Ovary (tissue), 9 donors: ENCODE results near the gene RETREG2. TPM values are rescaled to one million over a fixed set of nuclear protein-coding genes. Genes with fewer than 3 reads are reported as not detected.

Experiments used
- DNase-seq, 5 donors: peaks; one replicate each; pipeline ENCODE4 v3.0.0-alpha.2; 2019 to 2020
- H3K27ac ChIP-seq, 2 donors: fragments of 200-600 bp; one replicate each; pipeline versions ENCODE4 v1.5.1 to v1.8.0; 2019 to 2022
- H3K27me3 ChIP-seq: fragments of 200-600 bp; one replicate; pipeline ENCODE4 v1.8.0; 2022
- H3K36me3 ChIP-seq: fragments of 200-600 bp; sonication (generic); one replicate; pipeline ENCODE4 v1.5.1; 2019
- H3K4me1 ChIP-seq: one replicate; pipeline ENCODE4 v1.8.1; 2013; ENCODE audit warnings: mild to moderate bottlenecking, moderate library complexity; ENCODE audit not compliant: insufficient read depth
- H3K4me3 ChIP-seq: fragments of 200-600 bp; sonication (generic); one replicate; pipeline ENCODE4 v1.5.1; 2017
- H3K9me3 ChIP-seq, 2 donors: fragments of 200-600 bp in 1 of 2; sonication (generic) in 1 of 2; one replicate each; pipeline versions ENCODE4 v1.5.1 to v1.8.1; 2013 to 2019; ENCODE audit warnings: mild to moderate bottlenecking in 1 of 2, moderate library complexity in 1 of 2
- EP300 ChIP-seq: sonication (generic); formaldehyde crosslinking; IDR thresholded peaks from one replicate; pipeline ENCODE4 v1.6.1; 2017; ENCODE audit warnings: antibody characterized with exemption
- POLR2A ChIP-seq: fragments of 450-650 bp; IDR thresholded peaks from one replicate; pipeline ENCODE4 v1.6.1; 2017; ENCODE audit warnings: antibody characterized with exemption, mild to moderate bottlenecking, moderate library complexity
- WGBS, 3 donors: extraction: QIAGEN DNeasy Blood & Tissue Kit in 1 of 3; methylation state at CpG; one replicate each; pipeline versions ENCODE4 v1.1.5 to v1.1.7; 2013 to 2017; 5-methylcytosine and 5-hydroxymethylcytosine counted together
- intact Hi-C, 4 donors: fragments of 100-400 bp; cut with DNase I; formaldehyde crosslinking; loops; one replicate each; pipeline versions ENCODE4 v1.11.0 to v1.15.1; 2022 to 2023
- polyA plus RNA-seq, 2 donors: library from polyadenylated mRNA; stranded (reverse); fragments of 200-250 nt in 1 of 2; fragments of 350-450 nt in 1 of 2; fragmentation: Illumina TruSeq in 1 of 2; extraction: RNeasy Lipid Tissue Mini Kit (QIAGEN cat#74804) in 1 of 2; gene quantifications; one replicate each; pipeline ENCODE4 v1.2.3, GENCODE V29; 2013 to 2014
- total RNA-seq, 7 donors: library from RNA; depleted of rRNA in 2 of 7; stranded (reverse); fragments of >200 nt in 2 of 7; fragmentation: NEBNext Ultra II Directional in 3 of 7; extraction: Animal tissue kit (Norgen Biotek cat#: 25700) in 3 of 7; gene quantifications; one replicate each; pipeline versions ENCODE4 v1.1.0 to v1.2.4, GENCODE V29; 2016 to 2023
- TF ChIP-seq, protein P1 (sequence below), 3 donors: fragments of 450-650 bp in 2 of 3; fragments of 200-600 bp in 1 of 3; IDR thresholded peaks; one replicate each; pipeline versions ENCODE4 v1.5.1 to v1.8.0; 2016 to 2022; ENCODE audit warnings: antibody characterized with exemption in 3 of 3, mild to moderate bottlenecking in 1 of 3
- donor health status: DM: no; HTN: no; CAD: no; lungs with moderate emphysema.
- donor health status: DM: no; HTN: no; CAD: no.
- donor health status: Bipolar disorder and iron deficiency.
- donor health status: DM: yes; HTN: yes; CAD: no.
- donor health status: DM: no; HTN: no; CAD: no.
- donor health status: DM: yes; HTN: yes; CAD: no.

RETREG2 gene
- total and polyA plus RNA-seq, 9 donors, result 40.9 to 110 (median 95.6) TPM

DNA sequence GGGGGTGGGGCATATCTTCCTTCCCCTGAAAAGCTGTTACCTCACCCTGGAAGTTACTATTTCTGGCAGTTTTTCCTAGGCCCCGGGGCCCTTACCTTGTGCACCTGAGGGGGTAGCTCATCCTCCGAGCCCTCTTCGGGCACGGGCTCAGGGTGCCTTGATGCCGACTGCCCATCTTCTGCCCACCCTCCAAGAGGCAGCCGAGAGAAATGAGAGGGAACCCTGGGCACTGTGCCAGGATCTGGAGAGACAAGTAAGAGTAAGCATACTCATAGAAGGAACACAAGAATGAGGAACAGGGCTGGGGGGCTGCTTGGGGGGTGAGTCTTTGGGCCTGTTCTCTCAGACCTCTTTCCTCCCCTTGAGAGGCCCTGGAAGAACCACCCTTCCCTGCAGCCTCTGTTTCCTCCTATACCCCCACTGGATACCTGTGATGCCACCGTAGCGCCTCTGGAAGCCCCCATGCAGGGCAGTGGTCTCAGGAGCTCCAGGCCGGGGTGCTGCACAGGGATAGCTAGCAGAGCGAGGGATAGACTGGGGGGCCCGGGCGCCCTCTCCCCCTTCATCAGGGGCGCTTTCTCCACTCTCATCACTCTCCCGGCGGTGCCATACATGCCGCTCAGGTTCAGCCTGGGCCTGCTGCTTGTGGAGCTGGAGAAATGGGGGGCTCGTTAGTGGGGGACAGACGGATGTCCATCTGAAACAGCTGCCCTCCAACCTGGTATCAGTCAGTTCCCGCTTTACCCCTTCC, 42.8 kb downstream of the RETREG2 start:
- peak in 3 of 5 donors; percentile 42 to 58 (median 51) for DNase-seq

DNA sequence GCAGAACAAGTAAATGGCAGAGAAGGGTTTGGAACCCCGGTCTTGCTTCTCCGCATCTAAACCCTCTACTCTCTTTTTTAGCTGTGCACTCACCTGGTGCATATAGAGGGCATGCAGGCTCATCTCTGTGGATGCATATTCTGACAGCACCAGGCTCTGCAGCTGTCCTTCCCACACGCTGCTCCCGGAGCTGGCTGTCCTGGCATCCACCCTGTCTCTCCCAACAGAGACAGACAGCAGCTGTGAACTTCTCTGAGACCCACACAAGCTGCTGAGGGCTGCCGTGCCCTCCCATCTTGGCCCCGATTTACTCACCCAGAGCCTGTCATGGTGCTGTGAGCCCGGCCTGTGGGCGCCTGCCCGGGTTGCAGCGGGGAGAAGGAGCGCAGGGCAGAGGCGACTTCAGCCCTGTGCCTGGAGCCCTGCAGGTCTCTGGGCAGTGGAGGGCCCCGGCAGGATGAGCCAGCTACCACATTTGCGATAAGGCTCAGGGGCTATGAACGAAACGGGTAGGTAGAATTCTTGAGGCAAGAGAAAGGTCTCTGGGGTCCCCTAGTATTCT, 44.0 kb downstream of the RETREG2 start:
- no peaks in the 10 kb centered on the region for H3K36me3 ChIP-seq

More for the DNA sequence above, 42.8 kb downstream of the RETREG2 start:
- no peaks in the 10 kb centered on the region for H3K36me3 ChIP-seq
- WGBS, 3 donors, result 85 to 90% (median 86%) methylated on average over 19 of the region's 19 CpGs
- TF ChIP-seq EP300, result no peak
- TF ChIP-seq, protein P1, sequence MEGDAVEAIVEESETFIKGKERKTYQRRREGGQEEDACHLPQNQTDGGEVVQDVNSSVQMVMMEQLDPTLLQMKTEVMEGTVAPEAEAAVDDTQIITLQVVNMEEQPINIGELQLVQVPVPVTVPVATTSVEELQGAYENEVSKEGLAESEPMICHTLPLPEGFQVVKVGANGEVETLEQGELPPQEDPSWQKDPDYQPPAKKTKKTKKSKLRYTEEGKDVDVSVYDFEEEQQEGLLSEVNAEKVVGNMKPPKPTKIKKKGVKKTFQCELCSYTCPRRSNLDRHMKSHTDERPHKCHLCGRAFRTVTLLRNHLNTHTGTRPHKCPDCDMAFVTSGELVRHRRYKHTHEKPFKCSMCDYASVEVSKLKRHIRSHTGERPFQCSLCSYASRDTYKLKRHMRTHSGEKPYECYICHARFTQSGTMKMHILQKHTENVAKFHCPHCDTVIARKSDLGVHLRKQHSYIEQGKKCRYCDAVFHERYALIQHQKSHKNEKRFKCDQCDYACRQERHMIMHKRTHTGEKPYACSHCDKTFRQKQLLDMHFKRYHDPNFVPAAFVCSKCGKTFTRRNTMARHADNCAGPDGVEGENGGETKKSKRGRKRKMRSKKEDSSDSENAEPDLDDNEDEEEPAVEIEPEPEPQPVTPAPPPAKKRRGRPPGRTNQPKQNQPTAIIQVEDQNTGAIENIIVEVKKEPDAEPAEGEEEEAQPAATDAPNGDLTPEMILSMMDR (IDR thresholded peaks at IDR 0.05), result no peak
- no peak for TF ChIP-seq POLR2A
- no peak overlapping the region for H3K27ac ChIP-seq
- intact Hi-C loops, result no loop called here
- H3K4me3 ChIP-seq, result no peak overlapping the region
- H3K27me3 ChIP-seq, result no peaks in the 10 kb centered on the region
- no peaks in the 10 kb centered on the region for H3K9me3 ChIP-seq
- H3K4me1 ChIP-seq, result peaks cover 2% of the 10 kb centered on the region

DNA sequence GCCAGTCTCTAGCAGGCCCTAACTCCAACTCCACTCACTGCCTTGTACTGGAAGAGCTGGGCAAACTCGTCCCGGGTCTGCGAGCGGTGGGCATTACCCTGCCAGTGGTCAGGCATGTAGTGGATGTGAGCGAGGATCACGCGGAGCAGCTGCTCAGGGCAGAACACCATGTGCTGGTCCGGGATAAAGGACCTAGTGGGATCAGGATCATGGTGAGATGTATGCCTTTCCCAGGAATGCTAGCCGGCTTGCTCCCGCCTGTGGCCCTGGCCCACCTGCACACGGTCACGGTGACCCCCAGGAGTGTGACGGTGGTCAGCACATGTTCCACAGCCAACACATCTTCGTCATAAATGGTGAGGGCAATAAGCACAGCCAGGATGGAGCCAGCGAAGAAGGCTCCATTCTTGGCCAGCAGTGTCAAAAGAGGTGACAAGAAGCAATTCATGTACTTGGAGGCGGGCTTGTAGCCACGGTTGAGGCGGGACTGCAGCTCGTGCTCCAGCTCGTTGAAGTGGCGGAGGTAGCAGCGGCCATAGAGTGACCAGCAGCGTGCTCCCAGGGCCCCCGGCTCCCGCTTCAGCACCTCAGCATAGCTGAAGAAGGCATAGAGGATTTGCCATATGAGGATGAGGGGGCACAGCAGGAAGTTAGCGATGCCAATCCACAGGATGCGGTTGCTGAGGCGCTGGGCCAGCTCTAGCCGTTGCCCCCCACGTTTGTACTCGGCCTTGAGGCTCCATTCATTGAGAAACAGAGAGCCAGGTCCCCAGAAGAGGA, 45.9 kb downstream of the RETREG2 start:
- no peak overlapping the region for H3K27ac ChIP-seq
- no peaks in the 10 kb centered on the region for H3K27me3 ChIP-seq
- H3K4me3 ChIP-seq, result no peak overlapping the region
- peaks cover 10% of the 10 kb centered on the region for H3K4me1 ChIP-seq
- no peaks in the 10 kb centered on the region for H3K9me3 ChIP-seq
- no peaks in the 10 kb centered on the region for H3K36me3 ChIP-seq
- no peak for TF ChIP-seq EP300
- TF ChIP-seq, protein P1 (IDR thresholded peaks at IDR 0.05), result no peak
- TF ChIP-seq POLR2A, result no peak
- 88 to 91% (median 90%) methylated on average over 30 to 31 of the region's 31 CpGs for WGBS, 3 donors
- DNase-seq, result no peak
- intact Hi-C loops, result no loop called here

More for the DNA sequence above, 44.0 kb downstream of the RETREG2 start:
- intact Hi-C loops, result no loop called here
- no peaks in the 10 kb centered on the region for H3K9me3 ChIP-seq
- no peak overlapping the region for H3K27ac ChIP-seq
- no peak for DNase-seq
- TF ChIP-seq, protein P1 (IDR thresholded peaks at IDR 0.05), result no peak
- TF ChIP-seq POLR2A (no peak), EP300 (no peak)
- no peaks in the 10 kb centered on the region for H3K27me3 ChIP-seq
- no peak overlapping the region for H3K4me3 ChIP-seq
- WGBS, 3 donors, result 88 to 92% (median 88%) methylated on average over 16 of the region's 16 CpGs
- peaks cover 2% of the 10 kb centered on the region for H3K4me1 ChIP-seq

DNA sequence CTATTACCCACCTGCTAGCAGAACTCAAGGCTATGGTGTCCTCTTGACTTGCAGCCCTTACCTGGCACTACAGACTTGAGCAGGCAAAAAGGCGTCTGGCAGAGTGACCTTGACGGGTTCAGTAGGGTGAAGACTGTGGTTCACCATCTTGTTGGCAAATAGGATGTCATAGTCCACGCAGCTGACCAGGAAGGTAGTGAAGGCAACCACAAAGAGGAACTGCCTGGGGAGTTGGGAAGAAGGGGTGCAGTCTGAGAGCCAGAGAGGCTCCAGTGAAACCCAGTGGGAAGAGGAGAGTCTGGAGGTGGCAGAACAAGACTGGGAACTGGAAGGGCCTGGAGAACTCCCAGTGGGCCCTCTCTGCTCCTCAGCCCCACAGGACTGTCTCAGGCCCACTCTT, 47.3 kb downstream of the RETREG2 start:
- DNase-seq, result no peak
- WGBS, 3 donors, result 80 to 92% (median 82%) methylated on average over 3 of the region's 3 CpGs
- H3K27ac ChIP-seq, result no peak overlapping the region
- H3K4me3 ChIP-seq, result no peak overlapping the region
- H3K36me3 ChIP-seq, result no peaks in the 10 kb centered on the region
- peaks cover 8% of the 10 kb centered on the region for H3K4me1 ChIP-seq
- intact Hi-C loops, result loop anchor here in 1 of 4 donors (5.0 kb wide), 1 partner anchor 48 kb away; the partner anchor contains the start of genes CNPPD1 and RETREG2
- no peak for TF ChIP-seq EP300
- no peak for TF ChIP-seq POLR2A
- TF ChIP-seq, protein P1 (IDR thresholded peaks at IDR 0.05), result no peak
- no peaks in the 10 kb centered on the region for H3K27me3 ChIP-seq
- H3K9me3 ChIP-seq, result no peaks in the 10 kb centered on the region
